ENCODE results near the gene CA9. TPM values are rescaled to one million over a fixed set of nuclear protein-coding genes. Genes with fewer than 3 reads are reported as not detected.
"Not testable (repeated sequence)": the region's sequence is repeated elsewhere in the genome, so short reads cannot be mapped to it uniquely, and the experiment has no call there.

CA9 gene
- total RNA-seq, 3 donors from 2014 or later (not counting 1 experiment from before 2014, with no cell fraction given): not detected

- H3K4me3 ChIP-seq (ENCODE audit: low read length); H3K36me3 Mint-ChIP-seq; H3K9me3 ChIP-seq (ENCODE audit: control insufficient read depth, insufficient read depth, low read length); H3K27me3 ChIP-seq (ENCODE audit: control insufficient read depth, insufficient read depth, low read length); intact Hi-C loops (cut with micrococcal nuclease); H3K9me3 Mint-ChIP-seq; DNase-seq; H3K27me3 Mint-ChIP-seq (ENCODE audit: low read depth in 2 of 2); H3K36me3 ChIP-seq (ENCODE audit: control insufficient read depth, insufficient read depth, low read length): not testable (repeated sequence)
- peak; percentile 70 to 85 (median 74) for ATAC-seq
- H3K27ac Mint-ChIP-seq: peak overlapping the region; percentile 94 to 97
- Histone ChIP-seq H3K27ac (ENCODE audit: low read length) (peak overlapping the region; percentile 80), H3K4me1 (ENCODE audit: control insufficient read depth, insufficient read depth, low read length) (peaks cover 54% of the 10 kb centered on the region)
- H3K4me1 Mint-ChIP-seq: peaks cover 69 to 80% of the 10 kb centered on the region in 2 donors
- peak overlapping the region; percentile 68 for H3K4me3 Mint-ChIP-seq
- WGBS (ENCODE audit: insufficient coverage): 14% methylated on average over 1 of the region's 1 CpG
Observed at GRCh38 chr9:35639225-35639624, 34.5 kb upstream of the CA9 start.

- Mint-ChIP-seq H3K4me3 (peak overlapping the region; percentile 68), H3K4me1 (peaks cover 72 to 82% of the 10 kb centered on the region in 2 donors), H3K27ac (peak overlapping the region; percentile 94 to 97), H3K36me3 (no peaks in the 10 kb centered on the region), H3K9me3 (no peaks in the 10 kb centered on the region), H3K27me3 (ENCODE audit: low read depth in 2 of 2) (no peaks in the 10 kb centered on the region)
- TF ChIP-seq, protein P1, sequence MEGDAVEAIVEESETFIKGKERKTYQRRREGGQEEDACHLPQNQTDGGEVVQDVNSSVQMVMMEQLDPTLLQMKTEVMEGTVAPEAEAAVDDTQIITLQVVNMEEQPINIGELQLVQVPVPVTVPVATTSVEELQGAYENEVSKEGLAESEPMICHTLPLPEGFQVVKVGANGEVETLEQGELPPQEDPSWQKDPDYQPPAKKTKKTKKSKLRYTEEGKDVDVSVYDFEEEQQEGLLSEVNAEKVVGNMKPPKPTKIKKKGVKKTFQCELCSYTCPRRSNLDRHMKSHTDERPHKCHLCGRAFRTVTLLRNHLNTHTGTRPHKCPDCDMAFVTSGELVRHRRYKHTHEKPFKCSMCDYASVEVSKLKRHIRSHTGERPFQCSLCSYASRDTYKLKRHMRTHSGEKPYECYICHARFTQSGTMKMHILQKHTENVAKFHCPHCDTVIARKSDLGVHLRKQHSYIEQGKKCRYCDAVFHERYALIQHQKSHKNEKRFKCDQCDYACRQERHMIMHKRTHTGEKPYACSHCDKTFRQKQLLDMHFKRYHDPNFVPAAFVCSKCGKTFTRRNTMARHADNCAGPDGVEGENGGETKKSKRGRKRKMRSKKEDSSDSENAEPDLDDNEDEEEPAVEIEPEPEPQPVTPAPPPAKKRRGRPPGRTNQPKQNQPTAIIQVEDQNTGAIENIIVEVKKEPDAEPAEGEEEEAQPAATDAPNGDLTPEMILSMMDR (IDR thresholded peaks at IDR 0.05): no peak
- H3K27ac ChIP-seq (ENCODE audit: low read length): peak overlapping the region; percentile 80
- no peaks in the 10 kb centered on the region for H3K36me3 ChIP-seq (ENCODE audit: control insufficient read depth, insufficient read depth, low read length)
- intact Hi-C loops (cut with micrococcal nuclease): no loop called here
- DNase-seq: no peak
- H3K4me3 ChIP-seq (ENCODE audit: low read length): no peak overlapping the region
- H3K9me3 ChIP-seq (ENCODE audit: control insufficient read depth, insufficient read depth, low read length): no peaks in the 10 kb centered on the region
- H3K4me1 ChIP-seq (ENCODE audit: control insufficient read depth, insufficient read depth, low read length): peaks cover 54% of the 10 kb centered on the region
- H3K27me3 ChIP-seq (ENCODE audit: control insufficient read depth, insufficient read depth, low read length): no peaks in the 10 kb centered on the region
- peak in 2 of 3 donors; percentile 25 to 27 for ATAC-seq
- no CpG with 5 or more reads among the region's 1 CpG for WGBS (ENCODE audit: insufficient coverage)
Observed at GRCh38 chr9:35639631-35640030, 34.1 kb upstream of the CA9 start.

DNA sequence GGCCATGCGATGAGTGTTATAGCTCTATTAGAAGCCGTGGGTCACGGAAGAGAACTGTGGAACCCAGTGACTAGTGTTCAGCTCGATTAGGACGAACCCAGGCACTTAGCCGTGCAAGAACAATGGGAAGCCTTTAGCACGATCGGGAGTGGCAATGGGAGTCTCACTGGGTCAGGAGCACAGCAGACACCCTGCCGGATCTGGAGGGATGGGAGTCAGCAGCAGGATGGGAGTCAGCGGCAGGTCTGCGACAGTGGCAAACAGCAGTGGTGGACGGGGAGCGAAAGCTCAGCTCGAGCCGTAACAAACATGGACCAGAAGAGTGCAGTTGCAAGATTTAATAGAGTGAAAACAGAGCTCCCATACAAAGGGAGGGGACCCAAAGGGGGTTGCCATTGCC, 33.3 kb upstream of the CA9 start:
- H3K27ac ChIP-seq (ENCODE audit: low read length); H3K36me3 Mint-ChIP-seq; H3K36me3 ChIP-seq (ENCODE audit: control insufficient read depth, insufficient read depth, low read length); H3K4me3 ChIP-seq (ENCODE audit: low read length); intact Hi-C loops (cut with micrococcal nuclease); H3K9me3 ChIP-seq (ENCODE audit: control insufficient read depth, insufficient read depth, low read length); H3K4me3 Mint-ChIP-seq; DNase-seq; ATAC-seq; H3K27me3 Mint-ChIP-seq (ENCODE audit: low read depth in 2 of 2); H3K27me3 ChIP-seq (ENCODE audit: control insufficient read depth, insufficient read depth, low read length); H3K9me3 Mint-ChIP-seq: not testable (repeated sequence)
- 99% methylated on average over 15 of the region's 15 CpGs for WGBS (ENCODE audit: insufficient coverage)
- H3K4me1 Mint-ChIP-seq: peaks cover 66 to 75% of the 10 kb centered on the region in 2 donors
- H3K27ac Mint-ChIP-seq: peak overlapping the region; percentile 94 to 97
- H3K4me1 ChIP-seq (ENCODE audit: control insufficient read depth, insufficient read depth, low read length): peaks cover 61% of the 10 kb centered on the region

GRCh38 chr9:35641478-35641877, 32.2 kb upstream of the CA9 start:
- ATAC-seq; H3K27me3 ChIP-seq (ENCODE audit: control insufficient read depth, insufficient read depth, low read length); H3K27me3 Mint-ChIP-seq (ENCODE audit: low read depth in 2 of 2); intact Hi-C loops (cut with micrococcal nuclease); H3K36me3 Mint-ChIP-seq; H3K9me3 Mint-ChIP-seq; DNase-seq; H3K9me3 ChIP-seq (ENCODE audit: control insufficient read depth, insufficient read depth, low read length); H3K36me3 ChIP-seq (ENCODE audit: control insufficient read depth, insufficient read depth, low read length); H3K4me3 ChIP-seq (ENCODE audit: low read length); H3K27ac ChIP-seq (ENCODE audit: low read length): not testable (repeated sequence)
- Mint-ChIP-seq H3K4me1 (peaks cover 61 to 74% of the 10 kb centered on the region in 2 donors), H3K27ac (peak overlapping the region; percentile 94 to 97), H3K4me3 (peak overlapping the region; percentile 59)
- peaks cover 62% of the 10 kb centered on the region for H3K4me1 ChIP-seq (ENCODE audit: control insufficient read depth, insufficient read depth, low read length)
- 70% methylated on average over 2 of the region's 3 CpGs for WGBS (ENCODE audit: insufficient coverage)

GRCh38 chr9:35643046-35643445, 30.7 kb upstream of the CA9 start:
- Mint-ChIP-seq H3K4me3 (no peak overlapping the region), H3K9me3 (no peaks in the 10 kb centered on the region), H3K27me3 (ENCODE audit: low read depth in 2 of 2) (no peaks in the 10 kb centered on the region), H3K36me3 (no peaks in the 10 kb centered on the region), H3K4me1 (peaks cover 56 to 71% of the 10 kb centered on the region in 2 donors), H3K27ac (no peak overlapping the region)
- Histone ChIP-seq H3K27me3 (ENCODE audit: control insufficient read depth, insufficient read depth, low read length) (no peaks in the 10 kb centered on the region), H3K36me3 (ENCODE audit: control insufficient read depth, insufficient read depth, low read length) (no peaks in the 10 kb centered on the region), H3K4me3 (ENCODE audit: low read length) (no peak overlapping the region), H3K27ac (ENCODE audit: low read length) (no peak overlapping the region), H3K4me1 (ENCODE audit: control insufficient read depth, insufficient read depth, low read length) (peaks cover 60% of the 10 kb centered on the region), H3K9me3 (ENCODE audit: control insufficient read depth, insufficient read depth, low read length) (no peaks in the 10 kb centered on the region)
- intact Hi-C loops (cut with micrococcal nuclease): no loop called here
- DNase-seq (no peak), ATAC-seq (no peak)
- 97% methylated on average over 12 of the region's 12 CpGs for WGBS (ENCODE audit: insufficient coverage)
- TF ChIP-seq, protein P1 (IDR thresholded peaks at IDR 0.05): no peak

DNA sequence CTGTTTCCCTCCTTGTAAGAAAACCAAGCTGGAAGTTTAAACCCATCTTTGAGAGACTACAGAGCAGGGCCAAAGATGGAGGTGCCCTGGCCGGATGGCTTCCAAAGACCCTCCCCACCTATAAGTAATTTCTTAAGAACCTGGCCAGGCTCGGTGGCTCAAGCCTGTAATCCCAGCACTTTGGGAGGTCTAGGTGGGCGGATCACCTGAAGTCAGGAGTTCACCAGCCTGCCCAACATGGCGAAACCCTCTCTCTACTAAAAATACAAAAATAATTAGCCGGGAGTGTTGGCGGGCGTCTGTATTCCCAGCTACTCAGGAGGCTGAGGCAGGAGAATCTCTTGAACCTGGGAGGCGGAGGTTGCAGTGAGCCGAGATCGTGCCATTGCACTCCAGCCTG, 28.0 kb upstream of the CA9 start:
- H3K9me3 Mint-ChIP-seq; H3K27me3 ChIP-seq (ENCODE audit: control insufficient read depth, insufficient read depth, low read length); H3K27me3 Mint-ChIP-seq (ENCODE audit: low read depth in 2 of 2); H3K36me3 ChIP-seq (ENCODE audit: control insufficient read depth, insufficient read depth, low read length); DNase-seq; H3K9me3 ChIP-seq (ENCODE audit: control insufficient read depth, insufficient read depth, low read length); H3K36me3 Mint-ChIP-seq; ATAC-seq: not testable (repeated sequence)
- 43% methylated on average over 10 of the region's 10 CpGs for WGBS (ENCODE audit: insufficient coverage)
- H3K27ac ChIP-seq (ENCODE audit: low read length): peak overlapping the region; percentile 82
- intact Hi-C loops (cut with micrococcal nuclease): loop anchor here (1.0 to 2.0 kb wide), 3 partner anchors 41 to 170 kb away; partner anchors contain the start of genes CREB3, HINT2 and TLN1
- peak overlapping the region; percentile 55 for H3K4me3 ChIP-seq (ENCODE audit: low read length)
- peak overlapping the region; percentile 98 for H3K27ac Mint-ChIP-seq
- peak overlapping the region; percentile 99 for H3K4me3 Mint-ChIP-seq
- peaks cover 70% of the 10 kb centered on the region for H3K4me1 ChIP-seq (ENCODE audit: control insufficient read depth, insufficient read depth, low read length)
- peaks cover 52 to 67% of the 10 kb centered on the region in 2 donors for H3K4me1 Mint-ChIP-seq
